ENCODE data around the gene VWA8. TPM values are rescaled to one million over a fixed set of nuclear protein-coding genes. Genes with fewer than 3 reads are reported as not detected.
A peak's percentile ranks its signal among the peaks of the same experiment; 100 is the strongest.

VWA8 gene
- polyA plus RNA-seq, 3 donors, result 2.0 to 4.4 (median 3.4) TPM

DNA sequence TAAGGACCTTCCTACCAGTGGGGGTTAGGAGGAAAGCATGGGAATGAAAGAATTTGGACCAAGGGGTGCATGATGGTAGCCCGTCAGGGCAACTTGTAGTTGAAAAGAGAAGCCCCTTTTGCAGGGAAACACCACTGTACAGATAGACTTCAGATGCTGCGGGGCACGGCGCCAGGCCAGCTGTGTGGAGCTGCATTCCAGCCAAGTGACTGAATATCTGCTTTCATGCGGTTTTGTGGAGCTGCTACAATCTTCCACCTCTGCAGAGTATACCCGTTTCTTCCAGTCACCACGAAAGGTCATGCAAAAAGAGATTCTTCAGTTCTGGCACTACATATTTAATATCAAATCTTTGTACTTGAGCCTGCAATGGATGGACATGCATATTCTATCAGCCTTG lies 398.8 kb downstream of the VWA8 start:
- Histone ChIP-seq H4K20me1 (ENCODE audit: insufficient read depth, low read length) (no peaks in the 10 kb centered on the region), H3K27me3 (ENCODE audit: control insufficient read depth in 2 of 2, insufficient read depth in 2 of 2, low read length in 2 of 2) (no peaks in the 10 kb centered on the region), H3K36me3 (replicated peaks in 1 of 2; ENCODE audit: control insufficient read depth in 1 of 2, insufficient read depth in 2 of 2, low read length in 2 of 2) (peaks cover 0 to 2% of the 10 kb centered on the region in 2 donors), H3K4me2 (replicated peaks; ENCODE audit: extremely low read depth, low read length, poor library complexity, severe bottlenecking) (no peak overlapping the region), H3K9me3 (replicated peaks in 1 of 2; ENCODE audit: control insufficient read depth in 1 of 2, insufficient read depth in 1 of 2, low read length in 2 of 2) (no peaks in the 10 kb centered on the region), H3K79me2 (ENCODE audit: insufficient read depth, low read length) (no peaks in the 10 kb centered on the region), H3K4me1 (ENCODE audit: control insufficient read depth in 1 of 2, insufficient read depth in 2 of 2, low read length in 2 of 2) (no peaks in the 10 kb centered on the region), H3K27ac (ENCODE audit: low read depth in 1 of 2, low read length in 2 of 2) (no peak overlapping the region), H3K9ac (ENCODE audit: insufficient read depth, low read length, poor library complexity, severe bottlenecking) (no peak overlapping the region), H2AFZ (ENCODE audit: insufficient read depth, low read depth, low read length, poor library complexity, severe bottlenecking) (no peak overlapping the region), H3K4me3 (replicated peaks in 1 of 3; ENCODE audit: low read depth in 2 of 3, low read length in 3 of 3) (no peak overlapping the region)
- Mint-ChIP-seq H3K27ac (peak overlapping the region in 1 of 7 donors; percentile 61), H3K9me3 (no peaks in the 10 kb centered on the region), H3K4me1 (peaks cover 8% of the 10 kb centered on the region), H3K27me3 (ENCODE audit: low read depth in 3 of 3) (no peaks in the 10 kb centered on the region), H3K4me3 (no peak overlapping the region), H3K36me3 (peaks cover 0 to 5% of the 10 kb centered on the region in 2 donors)
- 100% methylated on average over 7 of the region's 7 CpGs for WGBS (ENCODE audit: insufficient coverage)
- intact Hi-C loops (cut with micrococcal nuclease), result no loop called here
- no peak for DNase-seq
- TF ChIP-seq, protein P1, sequence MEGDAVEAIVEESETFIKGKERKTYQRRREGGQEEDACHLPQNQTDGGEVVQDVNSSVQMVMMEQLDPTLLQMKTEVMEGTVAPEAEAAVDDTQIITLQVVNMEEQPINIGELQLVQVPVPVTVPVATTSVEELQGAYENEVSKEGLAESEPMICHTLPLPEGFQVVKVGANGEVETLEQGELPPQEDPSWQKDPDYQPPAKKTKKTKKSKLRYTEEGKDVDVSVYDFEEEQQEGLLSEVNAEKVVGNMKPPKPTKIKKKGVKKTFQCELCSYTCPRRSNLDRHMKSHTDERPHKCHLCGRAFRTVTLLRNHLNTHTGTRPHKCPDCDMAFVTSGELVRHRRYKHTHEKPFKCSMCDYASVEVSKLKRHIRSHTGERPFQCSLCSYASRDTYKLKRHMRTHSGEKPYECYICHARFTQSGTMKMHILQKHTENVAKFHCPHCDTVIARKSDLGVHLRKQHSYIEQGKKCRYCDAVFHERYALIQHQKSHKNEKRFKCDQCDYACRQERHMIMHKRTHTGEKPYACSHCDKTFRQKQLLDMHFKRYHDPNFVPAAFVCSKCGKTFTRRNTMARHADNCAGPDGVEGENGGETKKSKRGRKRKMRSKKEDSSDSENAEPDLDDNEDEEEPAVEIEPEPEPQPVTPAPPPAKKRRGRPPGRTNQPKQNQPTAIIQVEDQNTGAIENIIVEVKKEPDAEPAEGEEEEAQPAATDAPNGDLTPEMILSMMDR (IDR thresholded peaks at IDR 0.05), result no peak

DNA sequence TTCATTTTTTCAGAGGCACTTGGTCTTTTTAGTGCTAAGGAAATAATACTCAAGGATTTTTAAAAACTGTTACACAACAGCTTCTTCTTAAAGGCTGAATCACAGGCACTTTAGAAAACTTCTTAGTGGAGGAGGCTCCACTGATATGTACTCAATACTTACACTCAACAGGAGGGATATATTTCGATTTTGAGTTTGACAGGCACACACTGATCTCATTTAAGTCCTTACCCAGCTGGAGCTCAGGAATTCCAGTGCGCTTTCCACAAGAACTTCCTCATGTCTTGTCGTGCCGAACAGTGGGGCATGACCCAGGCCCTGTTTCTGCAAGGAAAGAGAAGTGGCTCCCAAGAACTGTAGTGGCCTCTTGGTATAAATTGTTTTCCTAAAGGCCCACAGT lies 399.7 kb downstream of the VWA8 start:
- 40% methylated on average over 2 of the region's 4 CpGs for WGBS (ENCODE audit: insufficient coverage)
- TF ChIP-seq, protein P1 (IDR thresholded peaks at IDR 0.05), result no peak
- H3K9ac ChIP-seq (ENCODE audit: insufficient read depth, low read length, poor library complexity, severe bottlenecking), result no peak overlapping the region
- no peaks in the 10 kb centered on the region for H3K4me1 ChIP-seq (ENCODE audit: control insufficient read depth in 1 of 2, insufficient read depth in 2 of 2, low read length in 2 of 2)
- no peak for DNase-seq
- no peaks in the 10 kb centered on the region for H4K20me1 ChIP-seq (ENCODE audit: insufficient read depth, low read length)
- peaks cover 0 to 2% of the 10 kb centered on the region in 2 donors for H3K36me3 ChIP-seq (replicated peaks in 1 of 2; ENCODE audit: control insufficient read depth in 1 of 2, insufficient read depth in 2 of 2, low read length in 2 of 2)
- no peak overlapping the region for H2AFZ ChIP-seq (ENCODE audit: insufficient read depth, low read depth, low read length, poor library complexity, severe bottlenecking)
- H3K36me3 Mint-ChIP-seq, result peaks cover 0 to 4% of the 10 kb centered on the region in 2 donors
- H3K27me3 Mint-ChIP-seq (ENCODE audit: low read depth in 3 of 3), result no peaks in the 10 kb centered on the region
- H3K27ac Mint-ChIP-seq, result peak overlapping the region in 1 of 7 donors; percentile 20
- no peaks in the 10 kb centered on the region for H3K27me3 ChIP-seq (ENCODE audit: control insufficient read depth in 2 of 2, insufficient read depth in 2 of 2, low read length in 2 of 2)
- no peak overlapping the region for H3K4me3 Mint-ChIP-seq
- no peaks in the 10 kb centered on the region for H3K9me3 ChIP-seq (replicated peaks in 1 of 2; ENCODE audit: control insufficient read depth in 1 of 2, insufficient read depth in 1 of 2, low read length in 2 of 2)
- intact Hi-C loops (cut with micrococcal nuclease), result no loop called here
- no peak overlapping the region for H3K27ac ChIP-seq (ENCODE audit: low read depth in 1 of 2, low read length in 2 of 2)
- no peak overlapping the region for H3K4me3 ChIP-seq (replicated peaks in 1 of 3; ENCODE audit: low read depth in 2 of 3, low read length in 3 of 3)
- H3K4me2 ChIP-seq (replicated peaks; ENCODE audit: extremely low read depth, low read length, poor library complexity, severe bottlenecking), result no peak overlapping the region
- H3K4me1 Mint-ChIP-seq, result peaks cover 9% of the 10 kb centered on the region
- no peaks in the 10 kb centered on the region for H3K79me2 ChIP-seq (ENCODE audit: insufficient read depth, low read length)
- H3K9me3 Mint-ChIP-seq, result no peaks in the 10 kb centered on the region
